Thoracic aorta (tissue), 2 donors: Measurements from ENCODE around the gene GUCA1A. TPM values are rescaled to one million over a fixed set of nuclear protein-coding genes. Genes with fewer than 3 reads are reported as not detected.
"Not testable (repeated sequence)": the region's sequence is repeated elsewhere in the genome, so short reads cannot be mapped to it uniquely, and the experiment has no call there.

Source experiments
- ATAC-seq: fragments of 150-250 bp; one replicate; pipeline ENCODE4 v1.8.0; 2017; ENCODE audit warnings: low read depth; ENCODE audit not compliant: insufficient number of reproducible peaks, low FRiP score
- DNase-seq: peaks from one replicate; pipeline ENCODE4 v3.0.0-alpha.2; 2020; ENCODE audit warnings: low spot score
- H3K27ac ChIP-seq, 2 donors: fragments of 200-600 bp; sonication (generic); 1 replicate in 1 of 2; 2 replicates in 1 of 2; pipeline ENCODE4 v1.5.1; 2016; ENCODE audit warnings: mild to moderate bottlenecking in 2 of 2, moderate library complexity in 2 of 2
- H3K27me3 ChIP-seq: fragments of 200-600 bp; sonication (generic); replicated peaks from 2 replicates; pipeline ENCODE4 v1.6.0; 2016; ENCODE audit warnings: mild to moderate bottlenecking; ENCODE audit not compliant: insufficient read depth
- H3K36me3 ChIP-seq: fragments of 200-600 bp; sonication (generic); one replicate; pipeline ENCODE4 v1.5.1; 2016
- H3K4me1 ChIP-seq, 2 donors: fragments of 200-600 bp; sonication (generic); 1 replicate in 1 of 2; 2 replicates in 1 of 2; pipeline versions ENCODE4 v1.5.1 to v1.6.0; 2016; ENCODE audit warnings: low read depth in 2 of 2, mild to moderate bottlenecking in 1 of 2; ENCODE audit not compliant: control insufficient read depth in 1 of 2
- H3K4me3 ChIP-seq: fragments of 200-600 bp; sonication (generic); 2 replicates; pipeline ENCODE4 v1.5.1; 2016; ENCODE audit warnings: mild to moderate bottlenecking
- H3K9me3 ChIP-seq: fragments of 200-600 bp; sonication (generic); 2 replicates; pipeline ENCODE4 v1.5.1; 2016
- total RNA-seq, 2 donors: library from RNA; depleted of rRNA; stranded (reverse); fragments of >200 nt; gene quantifications; one replicate each; pipeline versions ENCODE4 v1.1.0 to v1.2.3, GENCODE V29; 2016
- TF ChIP-seq, protein P1 (sequence below): fragments of 200-600 bp; sonication (generic); IDR thresholded peaks from one replicate; pipeline ENCODE4 v1.5.1; 2019; ENCODE audit warnings: antibody characterized with exemption

Gene GUCA1A
- total RNA-seq, 2 donors from 2014 or later: not detected

DNA sequence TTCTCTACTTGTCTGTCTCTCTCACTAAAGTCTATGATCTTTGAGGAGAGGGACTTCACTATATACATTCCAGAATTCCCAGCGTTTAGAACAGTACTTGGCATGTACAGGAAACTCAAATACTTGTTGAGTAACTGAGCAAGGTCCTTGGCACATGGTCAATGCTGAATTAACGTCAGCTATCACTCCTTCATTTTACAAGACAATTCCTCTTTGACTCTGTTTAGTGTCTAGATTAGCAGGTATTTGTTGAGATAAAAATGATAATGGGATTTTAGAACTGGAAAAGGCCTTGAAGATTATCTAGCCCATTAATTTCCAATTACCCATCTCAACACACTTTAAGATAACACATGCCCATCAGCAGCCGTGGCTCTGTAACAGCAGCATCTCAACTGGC is 28.2 kb downstream of the GUCA1A start:
- no peak overlapping the region for H3K27ac ChIP-seq
- H3K9me3 ChIP-seq: no peaks in the 10 kb centered on the region
- DNase-seq (no peak), ATAC-seq (no peak)
- TF ChIP-seq, protein P1, sequence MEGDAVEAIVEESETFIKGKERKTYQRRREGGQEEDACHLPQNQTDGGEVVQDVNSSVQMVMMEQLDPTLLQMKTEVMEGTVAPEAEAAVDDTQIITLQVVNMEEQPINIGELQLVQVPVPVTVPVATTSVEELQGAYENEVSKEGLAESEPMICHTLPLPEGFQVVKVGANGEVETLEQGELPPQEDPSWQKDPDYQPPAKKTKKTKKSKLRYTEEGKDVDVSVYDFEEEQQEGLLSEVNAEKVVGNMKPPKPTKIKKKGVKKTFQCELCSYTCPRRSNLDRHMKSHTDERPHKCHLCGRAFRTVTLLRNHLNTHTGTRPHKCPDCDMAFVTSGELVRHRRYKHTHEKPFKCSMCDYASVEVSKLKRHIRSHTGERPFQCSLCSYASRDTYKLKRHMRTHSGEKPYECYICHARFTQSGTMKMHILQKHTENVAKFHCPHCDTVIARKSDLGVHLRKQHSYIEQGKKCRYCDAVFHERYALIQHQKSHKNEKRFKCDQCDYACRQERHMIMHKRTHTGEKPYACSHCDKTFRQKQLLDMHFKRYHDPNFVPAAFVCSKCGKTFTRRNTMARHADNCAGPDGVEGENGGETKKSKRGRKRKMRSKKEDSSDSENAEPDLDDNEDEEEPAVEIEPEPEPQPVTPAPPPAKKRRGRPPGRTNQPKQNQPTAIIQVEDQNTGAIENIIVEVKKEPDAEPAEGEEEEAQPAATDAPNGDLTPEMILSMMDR: no peak
- no peaks in the 10 kb centered on the region for H3K27me3 ChIP-seq
- H3K4me1 ChIP-seq: peaks cover 0 to 7% of the 10 kb centered on the region in 2 donors
- peaks cover 6% of the 10 kb centered on the region for H3K36me3 ChIP-seq
- no peak overlapping the region for H3K4me3 ChIP-seq

DNA sequence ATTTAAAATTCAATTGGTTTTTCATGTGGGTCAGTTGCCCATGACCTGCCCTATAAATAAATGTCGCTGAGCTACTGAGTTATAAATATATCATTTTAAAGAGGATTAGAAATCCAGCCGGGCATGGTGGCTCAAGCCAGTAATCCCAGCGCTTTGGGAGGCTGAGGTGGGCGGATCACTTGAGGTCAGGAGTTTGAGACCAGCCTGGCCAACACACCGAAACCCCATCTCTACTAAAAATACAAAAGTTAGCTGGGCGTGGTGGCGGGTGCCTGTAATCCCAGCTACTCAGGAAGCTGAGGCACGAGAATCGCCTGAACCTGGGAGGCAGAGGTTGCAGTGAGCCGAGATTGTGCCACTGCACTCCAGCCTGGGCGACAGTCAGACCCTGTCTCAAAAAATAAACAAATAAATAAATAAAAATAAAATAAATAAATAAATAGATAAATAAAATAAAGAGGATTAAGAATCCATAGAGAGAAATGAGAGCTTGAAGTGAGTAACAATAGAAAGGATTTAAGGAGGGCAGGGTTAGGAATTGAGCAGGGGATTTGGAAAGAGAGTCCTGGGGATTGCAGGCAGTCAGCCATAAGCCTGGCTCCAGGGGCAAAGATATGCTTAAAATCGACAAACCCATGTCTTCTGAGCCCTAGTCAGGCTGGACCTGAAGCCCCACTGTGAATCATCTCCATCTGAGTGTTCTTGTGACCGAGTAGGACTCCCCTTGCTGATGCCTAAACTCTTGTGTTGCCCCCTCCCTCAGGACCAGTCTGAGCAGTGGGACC is 29.2 kb downstream of the GUCA1A start:
- H3K9me3 ChIP-seq, H3K4me1 ChIP-seq, H3K4me3 ChIP-seq, H3K27me3 ChIP-seq, H3K27ac ChIP-seq, H3K36me3 ChIP-seq, DNase-seq, ATAC-seq: not testable (repeated sequence)

DNA sequence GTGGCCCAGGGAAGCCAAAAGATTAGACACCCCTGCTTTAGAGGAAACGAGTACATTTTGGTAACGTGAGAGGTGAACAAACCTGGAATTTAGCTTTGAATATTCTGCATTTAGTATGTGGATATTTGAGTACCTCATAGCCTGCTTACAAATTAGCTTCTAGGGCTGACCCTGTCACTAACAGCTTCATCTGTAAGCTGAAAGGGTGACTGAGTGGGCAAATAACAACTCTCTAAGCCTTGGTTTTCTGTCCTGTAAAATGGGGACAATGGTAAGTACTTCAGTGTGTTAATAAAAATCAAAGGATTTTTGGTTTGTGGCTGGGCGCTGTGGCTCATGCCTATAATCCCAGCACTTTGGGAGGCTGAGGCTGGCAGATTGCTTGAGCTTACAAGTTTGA is 30.0 kb downstream of the GUCA1A start:
- peaks cover 9% of the 10 kb centered on the region for H3K36me3 ChIP-seq
- TF ChIP-seq, protein P1: no peak
- peaks cover 0 to 7% of the 10 kb centered on the region in 2 donors for H3K4me1 ChIP-seq
- no peaks in the 10 kb centered on the region for H3K27me3 ChIP-seq
- H3K4me3 ChIP-seq: no peak overlapping the region
- ATAC-seq (no peak), DNase-seq (no peak)
- no peak overlapping the region for H3K27ac ChIP-seq
- no peaks in the 10 kb centered on the region for H3K9me3 ChIP-seq

DNA sequence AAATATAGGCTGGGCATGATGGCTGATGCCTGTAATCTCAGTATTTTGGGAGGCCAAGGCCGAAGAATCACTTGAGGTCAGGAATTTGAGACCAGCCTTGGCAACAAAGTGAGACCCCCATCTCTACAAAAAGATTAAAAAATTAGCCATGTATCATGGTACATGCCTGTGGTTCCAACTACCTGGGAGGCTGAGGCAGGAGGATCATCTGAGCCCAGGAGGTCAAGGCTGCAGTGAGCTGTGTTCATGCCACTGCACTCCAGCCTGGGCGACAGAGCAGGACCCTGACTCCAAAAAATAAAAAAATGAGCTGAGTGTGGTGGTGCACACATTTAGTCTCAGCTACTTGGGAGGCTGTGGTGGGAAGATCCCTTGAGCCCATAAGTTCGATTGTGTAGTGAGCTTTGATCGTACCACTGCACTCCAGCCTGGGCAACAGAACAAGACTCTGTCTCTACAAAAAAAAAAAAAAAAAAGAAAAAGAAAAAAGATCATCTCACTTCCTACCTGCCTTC is 31.7 kb downstream of the GUCA1A start:
- no peak overlapping the region for H3K4me3 ChIP-seq
- DNase-seq: no peak
- H3K27ac ChIP-seq: no peak overlapping the region
- TF ChIP-seq, protein P1: no peak
- H3K36me3 ChIP-seq: peaks cover 24% of the 10 kb centered on the region
- peaks cover 0 to 7% of the 10 kb centered on the region in 2 donors for H3K4me1 ChIP-seq
- ATAC-seq: no peak
- no peaks in the 10 kb centered on the region for H3K27me3 ChIP-seq
- no peaks in the 10 kb centered on the region for H3K9me3 ChIP-seq

DNA sequence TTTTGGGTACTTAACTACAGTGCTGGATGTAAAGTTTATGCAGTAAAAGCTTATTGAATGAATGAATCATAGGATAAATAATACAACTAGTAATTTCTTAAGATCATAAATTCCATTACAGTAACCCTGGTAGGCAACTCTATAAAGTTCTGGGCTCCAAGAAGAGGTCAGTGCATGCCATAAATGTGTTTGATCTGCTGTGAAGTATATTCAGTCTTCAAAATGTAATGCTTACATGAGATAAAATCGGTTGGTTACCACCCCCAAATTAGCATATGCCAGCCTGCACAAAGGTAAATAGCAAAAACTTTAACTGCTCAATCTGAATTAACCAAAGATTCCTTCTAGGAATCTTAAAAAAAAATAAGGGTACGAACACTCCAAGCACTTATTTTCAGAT is 34.4 kb downstream of the GUCA1A start:
- not testable (repeated sequence) for H3K27ac ChIP-seq, H3K4me3 ChIP-seq, DNase-seq, H3K27me3 ChIP-seq, H3K4me1 ChIP-seq, ATAC-seq, H3K9me3 ChIP-seq
- peaks cover 38% of the 10 kb centered on the region for H3K36me3 ChIP-seq

DNA sequence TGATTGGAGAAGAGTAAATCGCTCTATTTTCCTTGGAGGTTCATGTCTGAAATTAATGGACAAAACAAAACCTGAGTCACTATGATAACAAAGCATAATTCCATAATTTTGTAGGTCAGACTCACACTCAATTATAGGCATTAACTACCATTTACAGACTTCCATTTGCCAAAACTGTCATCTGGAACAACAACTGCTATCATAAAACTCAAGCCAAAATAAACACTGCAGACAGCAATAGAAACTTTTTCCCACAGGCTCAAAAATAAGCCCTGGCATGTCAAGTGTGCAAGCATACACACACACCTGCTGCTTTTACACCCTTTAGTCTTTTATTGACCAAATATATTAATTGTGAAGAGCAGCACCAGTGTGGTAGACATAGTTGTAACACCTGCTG is 37.4 kb downstream of the GUCA1A start:
- DNase-seq (no peak), ATAC-seq (no peak)
- Histone ChIP-seq H3K9me3 (no peaks in the 10 kb centered on the region), H3K4me3 (no peak overlapping the region), H3K4me1 (no peaks in the 10 kb centered on the region), H3K27me3 (no peaks in the 10 kb centered on the region), H3K36me3 (peaks cover 37% of the 10 kb centered on the region), H3K27ac (no peak overlapping the region)
- TF ChIP-seq, protein P1: no peak
